SK-N-SH (cell line): Measurements from ENCODE around the gene PFDN1. TPM values are rescaled to one million over a fixed set of nuclear protein-coding genes. Genes with fewer than 3 reads are reported as not detected.

ENCODE experiments used
- CTCF ChIA-PET: fragments of 300-600, 350-600 bp; formaldehyde crosslinking; extraction: SDS; loops from one replicate; lab custom pipeline; 2021; lab: Yijun Ruan, JAX
- POLR2A ChIA-PET: fragments of 350-600 bp; sonication (Branson Sonifier 250); formaldehyde crosslinking; extraction: SDS; loops from one replicate; lab custom pipeline; 2020; ENCODE audit warnings: antibody characterized with exemption, inconsistent platforms; lab: Yijun Ruan, JAX
- DNase-seq: peaks from one replicate; pipeline ENCODE4 v3.0.0; 2012
- H2AFZ ChIP-seq: fragments of 200-600 bp; sonication (generic); 2 replicates; pipeline ENCODE4 v1.8.1; 2016; ENCODE audit warnings: antibody characterized with exemption, mild to moderate bottlenecking, low read depth
- H3F3A ChIP-seq: fragments of 200-600 bp; sonication (generic); replicated peaks from 2 replicates; pipeline ENCODE3; 2016; ENCODE audit warnings: antibody characterized with exemption, mild to moderate bottlenecking; ENCODE audit not compliant: insufficient read depth
- H3K27ac ChIP-seq, 2 experiments: fragments of 200-500 bp in 1 of 2; fragments of 200-600 bp in 1 of 2; sonication (Bioruptor generic) in 1 of 2; sonication (generic), shearing (Covaris generic) in 1 of 2; 2 replicates each; pipeline versions ENCODE4 v1.5.1 to v1.6.1; 2014 to 2016; ENCODE audit warnings: low read depth in 2 of 2, inconsistent platforms in 1 of 2, low read length in 1 of 2, mild to moderate bottlenecking in 1 of 2, mixed read lengths in 1 of 2
- H3K27me3 ChIP-seq: fragments of 200-600 bp; sonication (generic), shearing (Covaris generic); 2 replicates; pipeline ENCODE4 v1.6.1; 2016; ENCODE audit warnings: mixed run types; ENCODE audit not compliant: insufficient read depth
- H3K36me3 ChIP-seq, 2 experiments: fragments of 200-500 bp in 1 of 2; fragments of 200-600 bp in 1 of 2; sonication (Bioruptor generic) in 1 of 2; sonication (generic) in 1 of 2; replicated peaks in 1 of 2; 2 replicates each; pipeline versions ENCODE3 to v1.5.1; 2014 to 2016; ENCODE audit warnings: low read length in 1 of 2, mild to moderate bottlenecking in 1 of 2; ENCODE audit not compliant: insufficient read depth in 2 of 2, control insufficient read depth in 1 of 2
- H3K4me1 ChIP-seq, 2 experiments: fragments of 200-500 bp in 1 of 2; fragments of 200-600 bp in 1 of 2; sonication (Bioruptor generic) in 1 of 2; sonication (generic), shearing (Covaris generic) in 1 of 2; 2 replicates each; pipeline versions ENCODE4 v1.5.1 to v1.6.1; 2014 to 2016; ENCODE audit warnings: low read depth in 1 of 2, low read length in 1 of 2, mixed run types in 1 of 2; ENCODE audit not compliant: insufficient read depth in 2 of 2, control insufficient read depth in 1 of 2
- H3K4me2 ChIP-seq: fragments of 200-600 bp; sonication (generic), shearing (Covaris generic); 2 replicates; pipeline ENCODE4 v1.6.1; 2017; ENCODE audit warnings: mixed run types
- H3K4me3 ChIP-seq, 2 experiments: fragments of 200-500 bp in 1 of 2; fragments of 200-600 bp in 1 of 2; sonication (Bioruptor generic) in 1 of 2; sonication (generic), shearing (Covaris generic) in 1 of 2; 2 replicates each; pipeline versions ENCODE4 v1.5.1 to v1.8.1; 2014 to 2016; ENCODE audit warnings: low read depth in 2 of 2, inconsistent platforms in 1 of 2, low read length in 1 of 2, mild to moderate bottlenecking in 1 of 2, mixed read lengths in 1 of 2, moderate library complexity in 1 of 2
- H3K79me2 ChIP-seq: fragments of 200-600 bp; sonication (generic); 2 replicates; pipeline ENCODE4 v1.8.1; 2017; ENCODE audit warnings: mild to moderate bottlenecking; ENCODE audit not compliant: insufficient read depth
- H3K9ac ChIP-seq: fragments of 200-600 bp; sonication (generic); 2 replicates; pipeline ENCODE4 v1.6.1; 2017; ENCODE audit warnings: mixed run types
- H3K9me2 ChIP-seq: fragments of 200-600 bp; sonication (generic); 2 replicates; pipeline ENCODE4 v1.6.1; 2017; ENCODE audit warnings: mixed run types
- H3K9me3 ChIP-seq: fragments of 200-600 bp; sonication (generic); 2 replicates; pipeline ENCODE4 v1.6.1; 2017; ENCODE audit warnings: mixed run types, mild to moderate bottlenecking, moderate library complexity
- H4K20me1 ChIP-seq: fragments of 200-600 bp; sonication (generic); 2 replicates; pipeline ENCODE4 v1.6.1; 2017; ENCODE audit warnings: mild to moderate bottlenecking, mixed run types; ENCODE audit not compliant: insufficient read depth
- CHD2 ChIP-seq: fragments of 150-350 bp; IDR thresholded peaks from 2 replicates; pipeline ENCODE4 v1.6.1; 2018; ENCODE audit warnings: low read length; ENCODE audit not compliant: partially characterized antibody
- CTCF ChIP-seq: fragments of 200-600 bp; sonication (generic); IDR thresholded peaks from 2 replicates; pipeline ENCODE4 v1.6.1; 2017; ENCODE audit warnings: antibody characterized with exemption, mild to moderate bottlenecking, moderate library complexity
- EP300 ChIP-seq, 2 experiments: IDR thresholded peaks; 2 replicates each; pipeline versions ENCODE4 v1.4.0 to v1.6.1; 2012; ENCODE audit warnings: borderline replicate concordance in 1 of 2, low read depth in 1 of 2, low read length in 1 of 2
- EZH2phosphoT487 ChIP-seq: fragments of 200-600 bp; sonication (generic); IDR thresholded peaks from 2 replicates; pipeline ENCODE4 v1.6.1; 2017; ENCODE audit warnings: low read depth, mixed run types, mild to moderate bottlenecking, antibody characterized with exemption, moderate library complexity, borderline replicate concordance
- FOSL2 ChIP-seq: IDR thresholded peaks from 2 replicates; pipeline ENCODE4 v1.4.0; 2012; ENCODE audit warnings: low read depth, mild to moderate bottlenecking, moderate library complexity, borderline replicate concordance
- FOXJ3 ChIP-seq: sonication (generic); formaldehyde crosslinking; IDR thresholded peaks from 2 replicates; pipeline ENCODE4 v1.5.1; 2020; ENCODE audit warnings: mild to moderate bottlenecking, missing genetic modification reagents
- GABPA ChIP-seq: IDR thresholded peaks from 2 replicates; pipeline ENCODE4 v1.4.0; 2012; ENCODE audit warnings: low read depth, mild to moderate bottlenecking
- GATA2 ChIP-seq: sonication (generic); formaldehyde crosslinking; IDR thresholded peaks from 2 replicates; pipeline ENCODE4 v1.5.0; 2020; ENCODE audit warnings: mild to moderate bottlenecking, missing genetic modification reagents
- IRF3 ChIP-seq: fragments of 150-350 bp; IDR thresholded peaks from 2 replicates; pipeline ENCODE4 v1.6.1; 2016; ENCODE audit warnings: mild to moderate bottlenecking, low read depth, low read length
- JUND ChIP-seq: IDR thresholded peaks from 2 replicates; pipeline ENCODE4 v1.4.0; 2012
- MAX ChIP-seq: IDR thresholded peaks from 2 replicates; pipeline ENCODE4 v1.4.0; 2012; ENCODE audit warnings: low read depth
- MEF2A ChIP-seq: IDR thresholded peaks from 2 replicates; pipeline ENCODE4 v1.4.0; 2012; ENCODE audit warnings: low read depth, borderline replicate concordance
- MXI1 ChIP-seq: IDR thresholded peaks from 2 replicates; pipeline ENCODE4 v1.6.1; 2012; ENCODE audit warnings: mild to moderate bottlenecking, low read depth, low read length, improper control_type of control experiment
- NFIC ChIP-seq: IDR thresholded peaks from 2 replicates; pipeline ENCODE4 v1.4.0; 2012; ENCODE audit warnings: borderline replicate concordance
- NRF1 ChIP-seq: IDR thresholded peaks from 2 replicates; pipeline ENCODE4 v1.6.1; 2012; ENCODE audit warnings: low read depth, mild to moderate bottlenecking, low read length
- PBX3 ChIP-seq: IDR thresholded peaks from 2 replicates; pipeline ENCODE4; 2012
- POLR2AphosphoS5 ChIP-seq: IDR thresholded peaks from 2 replicates; pipeline ENCODE4 v1.6.1; 2012; ENCODE audit warnings: low read depth, low read length
- RAD21 ChIP-seq: IDR thresholded peaks from 2 replicates; pipeline ENCODE4 v1.6.1; 2012; ENCODE audit warnings: mild to moderate bottlenecking, low read length
- RCOR1 ChIP-seq: fragments of 150-350 bp; IDR thresholded peaks from 2 replicates; pipeline ENCODE4 v1.6.1; 2017; ENCODE audit warnings: antibody characterized with exemption, low read length
- RFX5 ChIP-seq: IDR thresholded peaks from 2 replicates; pipeline ENCODE4 v1.6.1; 2012; ENCODE audit warnings: mild to moderate bottlenecking, improper control_type of control experiment, low read length
- RXRA ChIP-seq: IDR thresholded peaks from 2 replicates; pipeline ENCODE4 v1.4.0; 2012; ENCODE audit warnings: low read depth, mild to moderate bottlenecking, borderline replicate concordance
- SIN3A ChIP-seq: IDR thresholded peaks from 2 replicates; pipeline ENCODE4 v1.6.1; 2012; ENCODE audit warnings: low read depth, mild to moderate bottlenecking, low read length, moderate library complexity, borderline replicate concordance
- SMC3 ChIP-seq: IDR thresholded peaks from 2 replicates; pipeline ENCODE4 v1.6.1; 2012; ENCODE audit warnings: low read depth, low read length, improper control_type of control experiment
- TAF1 ChIP-seq: IDR thresholded peaks from 2 replicates; pipeline ENCODE4 v1.6.1; 2012; ENCODE audit warnings: low read depth, mild to moderate bottlenecking, low read length, moderate library complexity, borderline replicate concordance
- TCF12 ChIP-seq: IDR thresholded peaks from 2 replicates; pipeline ENCODE4 v1.4.0; 2012
- USF2 ChIP-seq: fragments of 150-350 bp; IDR thresholded peaks from 2 replicates; pipeline ENCODE4 v1.6.1; 2017; ENCODE audit warnings: antibody characterized with exemption, low read length, low read depth, borderline replicate concordance
- YY1 ChIP-seq: IDR thresholded peaks from 2 replicates; pipeline ENCODE4 v1.4.0; 2012; ENCODE audit warnings: low read depth, mild to moderate bottlenecking
- WGBS: methylation state at CpG from one replicate; pipeline ENCODE4 v1.1.6; 2017; ENCODE audit warnings: low lambda C conversion rate; 5-methylcytosine and 5-hydroxymethylcytosine counted together
- polyA plus RNA-seq, 3 experiments: library from polyadenylated mRNA; depleted of rRNA; stranded (reverse); fragments of >200 nt; gene quantifications; 2 replicates each; pipeline ENCODE4 v1.2.3, GENCODE V29; 2012

PFDN1 gene
- polyA plus RNA-seq, 1 of the 3 experiments (the other 2 are of a cell fraction): 55.2 TPM

GRCh38 chr5:140240987-140241706 is 61.8 kb downstream of the PFDN1 start:
- H3K79me2 ChIP-seq: peaks cover 4% of the 10 kb centered on the region; the same call in 1 of the 2 replicates
- DNase-seq: peak; percentile 85
- peak; percentile 91 for TF ChIP-seq PBX3
- peak; percentile 86; the same call in 1 of the 2 replicates for TF ChIP-seq SIN3A
- TF ChIP-seq CTCF: no peak
- TF ChIP-seq RXRA: peak; percentile 68
- TF ChIP-seq NRF1: 0 out of 2 replicates have a peak, but pooled peaks have one; percentile 20
- peak; percentile 73; the same call in 1 of the 2 replicates for TF ChIP-seq MEF2A
- TF ChIP-seq EZH2phosphoT487: no peak
- peak; percentile 3; the same call in 1 of the 2 replicates for TF ChIP-seq RAD21
- no peak for TF ChIP-seq YY1
- TF ChIP-seq FOXJ3 (CRISPR knock-in tag): no peak
- no peak for TF ChIP-seq TAF1
- no peak for TF ChIP-seq IRF3
- no peak for TF ChIP-seq RFX5
- no peak for TF ChIP-seq GATA2 (CRISPR knock-in tag)
- TF ChIP-seq JUND: peak; percentile 23; the same call in 1 of the 2 replicates
- TF ChIP-seq EP300 (IDR thresholded peaks at IDR 0.05; ENCODE audit: borderline replicate concordance in 1 of 2, low read depth in 1 of 2, low read length in 1 of 2): 0 out of 4 replicates have a peak, but pooled peaks of 1 of the 2 experiments have one; percentile 34
- TF ChIP-seq FOSL2: peak; percentile 47; the same call in 1 of the 2 replicates
- TF ChIP-seq NFIC: peak; percentile 93
- TF ChIP-seq MXI1: peak; percentile 77
- TF ChIP-seq GABPA: no peak
- 0 out of 2 replicates have a peak, but pooled peaks have one; percentile 57 for TF ChIP-seq RCOR1
- peak; percentile 57 for TF ChIP-seq MAX
- TF ChIP-seq TCF12: peak; percentile 57
- peak; percentile 30; the same call in 1 of the 2 replicates for TF ChIP-seq POLR2AphosphoS5
- TF ChIP-seq SMC3: peak; percentile 6; the same call in 1 of the 2 replicates
- TF ChIP-seq CHD2: peak; percentile 41
- no peak for TF ChIP-seq USF2
- TF ChIP-seq, all 33 proteins: peak for 17
- no peaks in the 10 kb centered on the region for H4K20me1 ChIP-seq
- no peaks in the 10 kb centered on the region for H3K9me2 ChIP-seq
- peaks cover 17% of the 10 kb centered on the region for H3F3A ChIP-seq
- no peak overlapping the region for H3K4me3 ChIP-seq
- H3K27ac ChIP-seq: peak overlapping the region; percentile 72 to 85
- no peaks in the 10 kb centered on the region for H3K27me3 ChIP-seq
- no peak overlapping the region for H2AFZ ChIP-seq
- 42% methylated on average over 7 of the region's 9 CpGs for WGBS
- peaks cover 34 to 43% of the 10 kb centered on the region in 2 experiments for H3K4me1 ChIP-seq
- H3K4me2 ChIP-seq: peak overlapping the region; percentile 70
- no peak overlapping the region for H3K9ac ChIP-seq
- ChIA-PET POLR2A (interaction anchor here (3.5 kb wide), 1 partner anchor 105 kb away, joined by 13 read pairs; the partner anchor contains the start of gene HBEGF), CTCF (interaction anchor here (0.8 to 10.2 kb wide), 12 partner anchors 9 to 126 kb away, joined by 3 to 418 read pairs (median 9); partner anchors contain the start of genes HBEGF and SLC4A9)
- H3K9me3 ChIP-seq: no peaks in the 10 kb centered on the region
- peaks cover 8 to 11% of the 10 kb centered on the region in 2 experiments for H3K36me3 ChIP-seq
